ENCODE measurements around the gene CALML3. TPM values are rescaled to one million over a fixed set of nuclear protein-coding genes. Genes with fewer than 3 reads are reported as not detected.

CALML3 gene
- total and polyA plus RNA-seq, 2 donors (not counting 1 experiment from before 2014, with no cell fraction given), result not detected

DNA sequence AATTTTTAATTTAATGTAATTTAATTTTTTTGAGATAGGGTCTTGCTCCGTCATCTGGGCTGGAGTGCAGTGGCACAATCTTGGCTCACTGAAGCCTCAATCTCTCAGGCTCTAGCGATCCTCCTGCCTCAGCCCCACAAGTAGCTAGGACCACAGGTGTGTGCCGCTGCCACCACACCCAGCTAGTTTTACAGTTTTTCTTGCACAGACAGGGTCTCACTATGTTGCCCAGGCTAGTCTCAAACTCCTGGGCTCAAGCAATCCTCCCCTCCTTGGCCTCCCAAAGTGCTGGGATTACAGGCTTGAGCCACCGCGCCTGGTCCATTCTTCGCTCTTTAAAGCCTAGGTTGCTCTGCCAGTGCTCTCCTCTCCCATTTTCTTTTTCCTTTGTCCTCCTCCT lies 12.9 kb downstream of the CALML3 start:
- Histone ChIP-seq H3K27me3 (replicated peaks in 1 of 4; ENCODE audit: control extremely low read depth in 1 of 4, control insufficient read depth in 3 of 4, insufficient read depth in 4 of 4, low read length in 3 of 4) (no peaks in the 10 kb centered on the region), H3K9ac (ENCODE audit: low read length) (no peak overlapping the region), H2AFZ (ENCODE audit: insufficient read depth, low read depth, low read length, poor library complexity, severe bottlenecking) (no peak overlapping the region), H3K27ac (ENCODE audit: low read length in 2 of 2) (no peak overlapping the region), H3K79me2 (ENCODE audit: control insufficient read depth, insufficient read depth, low read length) (no peaks in the 10 kb centered on the region), H4K20me1 (ENCODE audit: control insufficient read depth, insufficient read depth, low read length, poor library complexity, severe bottlenecking) (no peaks in the 10 kb centered on the region), H3K36me3 (replicated peaks in 1 of 2; ENCODE audit: control extremely low read depth in 1 of 2, control insufficient read depth in 1 of 2, extremely low read depth in 1 of 2, insufficient read depth in 2 of 2, low read length in 1 of 2) (no peaks in the 10 kb centered on the region), H3K4me2 (replicated peaks; ENCODE audit: low read depth, low read length, poor library complexity, severe bottlenecking) (no peak overlapping the region), H3K9me3 (ENCODE audit: control extremely low read depth in 1 of 3, control insufficient read depth in 2 of 3, insufficient read depth in 1 of 3, low read length in 2 of 3) (peaks cover 0 to 5% (median 3%) of the 10 kb centered on the region in 3 donors), H3K4me1 (ENCODE audit: control insufficient read depth in 2 of 2, insufficient read depth in 2 of 2, low read length in 2 of 2) (no peaks in the 10 kb centered on the region), H3K4me3 (ENCODE audit: control extremely low read depth in 1 of 5, extremely low read depth in 1 of 5, insufficient read depth in 1 of 5, low read depth in 2 of 5, low read length in 4 of 5) (no peak overlapping the region)
- H3K4me3 Mint-ChIP-seq, result no peak overlapping the region
- 100% methylated on average over 6 of the region's 6 CpGs for WGBS (ENCODE audit: insufficient coverage)
- ChIA-PET POLR2A (no interaction called here), CTCF (no interaction called here)
- no peaks in the 10 kb centered on the region for H3K9me3 Mint-ChIP-seq (ENCODE audit: insufficient read depth)
- ATAC-seq (ENCODE audit: low read depth) (no peak), DNase-seq (no peak)
- no peaks in the 10 kb centered on the region for H3K27me3 Mint-ChIP-seq
- TF ChIP-seq, protein P1, sequence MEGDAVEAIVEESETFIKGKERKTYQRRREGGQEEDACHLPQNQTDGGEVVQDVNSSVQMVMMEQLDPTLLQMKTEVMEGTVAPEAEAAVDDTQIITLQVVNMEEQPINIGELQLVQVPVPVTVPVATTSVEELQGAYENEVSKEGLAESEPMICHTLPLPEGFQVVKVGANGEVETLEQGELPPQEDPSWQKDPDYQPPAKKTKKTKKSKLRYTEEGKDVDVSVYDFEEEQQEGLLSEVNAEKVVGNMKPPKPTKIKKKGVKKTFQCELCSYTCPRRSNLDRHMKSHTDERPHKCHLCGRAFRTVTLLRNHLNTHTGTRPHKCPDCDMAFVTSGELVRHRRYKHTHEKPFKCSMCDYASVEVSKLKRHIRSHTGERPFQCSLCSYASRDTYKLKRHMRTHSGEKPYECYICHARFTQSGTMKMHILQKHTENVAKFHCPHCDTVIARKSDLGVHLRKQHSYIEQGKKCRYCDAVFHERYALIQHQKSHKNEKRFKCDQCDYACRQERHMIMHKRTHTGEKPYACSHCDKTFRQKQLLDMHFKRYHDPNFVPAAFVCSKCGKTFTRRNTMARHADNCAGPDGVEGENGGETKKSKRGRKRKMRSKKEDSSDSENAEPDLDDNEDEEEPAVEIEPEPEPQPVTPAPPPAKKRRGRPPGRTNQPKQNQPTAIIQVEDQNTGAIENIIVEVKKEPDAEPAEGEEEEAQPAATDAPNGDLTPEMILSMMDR (IDR thresholded peaks at IDR 0.05), result no peak
- no peak for TF ChIP-seq EZH2 (IDR thresholded peaks at IDR 0.05; ENCODE audit: borderline replicate concordance, insufficient read depth, low read depth, low read length, poor library complexity, severe bottlenecking)
- H3K4me1 Mint-ChIP-seq, result peaks cover 3% of the 10 kb centered on the region
- H3K27ac Mint-ChIP-seq, result no peak overlapping the region
- intact Hi-C loops (cut with micrococcal nuclease), result no loop called here

DNA sequence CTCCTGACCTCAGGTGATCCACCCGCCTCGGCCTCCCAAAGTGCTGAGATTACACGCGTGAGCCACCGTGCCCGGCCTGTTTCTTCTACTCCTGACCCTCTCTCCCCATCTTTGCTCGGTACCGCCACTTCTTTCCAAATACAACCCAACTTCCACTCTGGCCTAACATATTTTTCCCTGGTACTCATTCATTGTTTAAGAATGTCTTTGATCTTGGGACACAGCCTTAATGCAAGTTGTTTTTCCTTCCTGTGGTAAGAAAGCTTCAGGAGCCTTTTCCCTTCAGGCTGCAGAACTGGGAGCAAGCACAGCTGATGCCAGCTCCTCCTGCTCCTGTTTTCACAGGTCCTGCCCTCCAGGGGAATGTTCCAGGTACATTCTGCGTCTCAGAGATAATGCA lies 13.7 kb downstream of the CALML3 start:
- ATAC-seq (ENCODE audit: low read depth) (no peak), DNase-seq (no peak)
- Histone ChIP-seq H3K4me3 (ENCODE audit: control extremely low read depth in 1 of 5, extremely low read depth in 1 of 5, insufficient read depth in 1 of 5, low read depth in 2 of 5, low read length in 4 of 5) (no peak overlapping the region), H3K4me1 (ENCODE audit: control insufficient read depth in 2 of 2, insufficient read depth in 2 of 2, low read length in 2 of 2) (no peaks in the 10 kb centered on the region), H3K27me3 (replicated peaks in 1 of 4; ENCODE audit: control extremely low read depth in 1 of 4, control insufficient read depth in 3 of 4, insufficient read depth in 4 of 4, low read length in 3 of 4) (no peaks in the 10 kb centered on the region), H4K20me1 (ENCODE audit: control insufficient read depth, insufficient read depth, low read length, poor library complexity, severe bottlenecking) (no peaks in the 10 kb centered on the region), H3K36me3 (replicated peaks in 1 of 2; ENCODE audit: control extremely low read depth in 1 of 2, control insufficient read depth in 1 of 2, extremely low read depth in 1 of 2, insufficient read depth in 2 of 2, low read length in 1 of 2) (no peaks in the 10 kb centered on the region), H3K27ac (ENCODE audit: low read length in 2 of 2) (no peak overlapping the region), H2AFZ (ENCODE audit: insufficient read depth, low read depth, low read length, poor library complexity, severe bottlenecking) (no peak overlapping the region), H3K9me3 (ENCODE audit: control extremely low read depth in 1 of 3, control insufficient read depth in 2 of 3, insufficient read depth in 1 of 3, low read length in 2 of 3) (peaks cover 0 to 7% (median 3%) of the 10 kb centered on the region in 3 donors), H3K79me2 (ENCODE audit: control insufficient read depth, insufficient read depth, low read length) (no peaks in the 10 kb centered on the region), H3K9ac (ENCODE audit: low read length) (no peak overlapping the region), H3K4me2 (replicated peaks; ENCODE audit: low read depth, low read length, poor library complexity, severe bottlenecking) (no peak overlapping the region)
- TF ChIP-seq, protein P1 (IDR thresholded peaks at IDR 0.05), result no peak
- no peak for TF ChIP-seq EZH2 (IDR thresholded peaks at IDR 0.05; ENCODE audit: borderline replicate concordance, insufficient read depth, low read depth, low read length, poor library complexity, severe bottlenecking)
- CTCF ChIA-PET, result interaction anchor here (1.7 kb wide), 1 partner anchor 84 kb away, joined by 8 read pairs; no protein-coding TSS in a partner anchor
- peaks cover 3% of the 10 kb centered on the region for H3K4me1 Mint-ChIP-seq
- intact Hi-C loops (cut with micrococcal nuclease), result no loop called here
- 98% methylated on average over 9 of the region's 9 CpGs for WGBS (ENCODE audit: insufficient coverage)
- H3K9me3 Mint-ChIP-seq (ENCODE audit: insufficient read depth), result no peaks in the 10 kb centered on the region
- no peaks in the 10 kb centered on the region for H3K27me3 Mint-ChIP-seq
- H3K4me3 Mint-ChIP-seq, result no peak overlapping the region
- no peak overlapping the region for H3K27ac Mint-ChIP-seq
- POLR2A ChIA-PET, result no interaction called here

Data from B cell (primary cell).